Hepatic stellate cell (primary cell): ENCODE measurements around the gene SLC25A34.

Experiments used
- DNase-seq: peaks from one replicate; pipeline ENCODE4 v3.0.0; 2011; ENCODE audit warnings: low spot score

SLC25A34 gene

GRCh38 chr1:15753776-15754175 lies 17.7 kb downstream of the SLC25A34 start:
- no peak for DNase-seq

- DNase-seq: no peak
Measured at GRCh38 chr1:15755021-15755645, 19.1 kb downstream of the SLC25A34 start.

GRCh38 chr1:15755646-15756040 lies 19.6 kb downstream of the SLC25A34 start:
- DNase-seq: no peak

- DNase-seq: no peak
Measured at GRCh38 chr1:15756143-15757015, 20.3 kb downstream of the SLC25A34 start.

- DNase-seq: no peak
Measured at GRCh38 chr1:15757016-15757543, 21.0 kb downstream of the SLC25A34 start.

GRCh38 chr1:15757575-15758342 lies 21.7 kb downstream of the SLC25A34 start:
- DNase-seq: peak; percentile 82

GRCh38 chr1:15758343-15758931 lies 22.4 kb downstream of the SLC25A34 start, which contains the start of gene FBLIM1:
TSS of gene FBLIM1 (plus strand) at chr1:15758795. CDS start at chr1:15764984, 6,189 bp downstream.
- DNase-seq: peak; percentile 50

- DNase-seq: peak; percentile 69
Measured at GRCh38 chr1:15758953-15759661, 23.0 kb downstream of the SLC25A34 start.

- peak; percentile 95 for DNase-seq
Measured at GRCh38 chr1:15760520-15761211, 24.6 kb downstream of the SLC25A34 start.

GRCh38 chr1:15761366-15762128 lies 25.5 kb downstream of the SLC25A34 start:
- no peak for DNase-seq

GRCh38 chr1:15762546-15762945 lies 26.5 kb downstream of the SLC25A34 start:
- no peak for DNase-seq

- DNase-seq: no peak
Measured at GRCh38 chr1:15764269-15764764, 28.3 kb downstream of the SLC25A34 start.

- DNase-seq: no peak
Measured at GRCh38 chr1:15764890-15765289, 28.8 kb downstream of the SLC25A34 start.

GRCh38 chr1:15765495-15766194 lies 29.6 kb downstream of the SLC25A34 start:
- no peak for DNase-seq

- DNase-seq: no peak
Measured at GRCh38 chr1:15767941-15768340, 31.9 kb downstream of the SLC25A34 start.

GRCh38 chr1:15768388-15768787 lies 32.3 kb downstream of the SLC25A34 start:
- no peak for DNase-seq

GRCh38 chr1:15770313-15770962 lies 34.4 kb downstream of the SLC25A34 start:
- DNase-seq: no peak

- no peak for DNase-seq
Measured at GRCh38 chr1:15771836-15772515, 35.9 kb downstream of the SLC25A34 start.
